ENCODE data around the gene DNAJC4.

Gene DNAJC4, protein sequence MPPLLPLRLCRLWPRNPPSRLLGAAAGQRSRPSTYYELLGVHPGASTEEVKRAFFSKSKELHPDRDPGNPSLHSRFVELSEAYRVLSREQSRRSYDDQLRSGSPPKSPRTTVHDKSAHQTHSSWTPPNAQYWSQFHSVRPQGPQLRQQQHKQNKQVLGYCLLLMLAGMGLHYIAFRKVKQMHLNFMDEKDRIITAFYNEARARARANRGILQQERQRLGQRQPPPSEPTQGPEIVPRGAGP

DNA sequence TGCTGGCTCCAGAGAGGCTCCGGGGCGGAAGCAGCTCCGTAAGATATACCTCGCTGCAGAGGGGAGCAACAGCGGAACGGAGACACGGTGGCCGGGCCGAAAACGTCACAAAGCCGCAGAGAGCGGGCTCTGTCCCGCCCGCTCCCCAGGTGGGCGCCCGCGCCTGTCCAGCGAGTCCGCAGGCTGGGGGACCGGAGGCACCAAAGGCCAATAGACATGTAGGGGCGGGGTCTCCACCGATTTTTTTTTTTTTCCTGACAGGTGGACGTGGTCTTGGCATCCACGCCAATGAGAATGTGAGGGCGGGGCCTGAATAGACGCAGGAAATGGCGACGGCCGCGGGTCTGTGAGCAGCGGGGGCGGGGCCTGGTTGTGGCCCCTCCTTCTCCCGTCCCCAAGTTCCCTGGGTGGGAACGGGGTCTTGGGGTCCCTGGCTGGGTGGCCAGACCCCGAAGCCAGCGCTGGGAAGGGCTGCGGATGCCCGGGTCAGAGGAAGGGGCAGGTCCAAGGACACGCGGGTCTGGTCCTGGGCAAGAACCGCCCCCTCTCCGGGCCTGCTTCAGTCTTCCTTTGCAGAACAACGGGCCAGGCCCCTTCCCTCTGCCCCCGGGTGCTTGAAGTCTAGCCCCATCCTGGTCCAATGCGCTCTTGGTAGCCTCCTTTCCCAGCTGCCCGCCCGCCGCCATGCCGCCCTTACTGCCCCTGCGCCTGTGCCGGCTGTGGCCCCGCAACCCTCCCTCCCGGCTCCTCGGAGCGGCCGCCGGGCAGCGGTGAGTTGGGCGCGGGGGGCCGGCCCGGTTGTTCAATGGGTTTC is at the start of gene DNAJC4:
TSS of gene DNAJC4 (plus strand) at position 378 of the 814 bp plus-strand sequence. CDS start at position 685, 307 bp downstream.
- peak; percentile 83 for DNase-seq

DNA sequence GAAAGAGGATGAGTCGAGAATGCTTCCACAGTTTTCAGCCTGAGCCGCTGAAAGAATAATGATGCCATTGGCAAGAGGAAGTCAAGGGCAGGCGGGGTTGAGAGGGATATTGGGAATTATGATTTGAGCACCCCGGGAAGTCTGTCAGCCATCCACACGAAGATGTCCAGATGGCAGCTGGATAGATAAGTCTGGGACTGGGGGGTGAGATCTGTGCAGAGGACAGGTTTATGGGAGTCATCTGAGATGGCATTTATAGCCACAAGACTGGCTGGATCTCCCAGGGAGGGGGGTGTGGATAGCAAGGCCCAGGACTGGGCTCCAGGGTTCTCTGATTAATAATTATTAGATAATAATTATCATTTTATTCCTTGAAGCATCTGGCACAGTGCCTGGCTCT is 49.5 kb upstream of the DNAJC4 start:
- DNase-seq = no peak

DNA sequence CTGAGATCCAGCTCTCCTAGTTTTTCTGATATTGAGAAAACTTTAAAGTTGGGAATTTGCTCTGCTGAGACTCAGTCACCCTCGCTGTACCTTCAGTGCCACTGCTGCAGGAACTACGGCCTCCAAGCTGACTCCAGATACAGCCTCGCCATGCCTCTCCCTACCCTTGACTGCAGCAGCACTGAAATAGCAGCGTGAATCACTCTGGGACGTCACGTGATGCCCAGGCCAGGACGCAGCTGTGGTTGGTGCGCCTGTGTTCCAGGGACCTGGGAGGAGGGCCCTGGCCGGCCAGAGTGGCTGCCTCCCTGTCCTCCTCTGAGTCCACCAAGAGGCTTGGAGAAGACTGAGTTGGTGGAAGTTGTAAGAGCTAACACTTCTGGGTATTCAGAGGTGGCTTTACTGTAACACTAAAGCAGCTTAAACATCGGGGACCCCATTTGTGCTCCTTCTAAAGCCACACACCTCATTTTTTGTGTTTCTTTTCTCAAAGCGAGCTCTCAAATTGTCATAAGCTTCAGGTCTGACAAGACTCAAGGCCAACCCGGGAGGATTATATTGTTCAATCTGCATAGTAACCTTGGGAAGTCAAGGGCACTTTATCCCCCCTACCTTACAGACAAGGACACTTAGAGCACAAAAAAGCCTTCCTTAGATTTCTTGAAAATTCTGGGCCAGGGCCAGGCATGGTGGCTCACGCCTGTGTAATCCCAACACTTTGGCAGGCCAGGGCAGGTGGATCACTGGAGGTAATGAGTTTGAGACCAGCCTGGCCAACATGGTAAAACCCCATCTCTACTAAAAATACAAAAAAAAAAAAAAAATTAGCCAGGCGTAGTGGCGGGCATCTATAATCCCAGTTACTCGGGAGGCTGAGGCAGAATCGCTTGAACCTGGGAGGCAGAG is 48.6 kb upstream of the DNAJC4 start:
- peak; percentile 8 for DNase-seq

DNA sequence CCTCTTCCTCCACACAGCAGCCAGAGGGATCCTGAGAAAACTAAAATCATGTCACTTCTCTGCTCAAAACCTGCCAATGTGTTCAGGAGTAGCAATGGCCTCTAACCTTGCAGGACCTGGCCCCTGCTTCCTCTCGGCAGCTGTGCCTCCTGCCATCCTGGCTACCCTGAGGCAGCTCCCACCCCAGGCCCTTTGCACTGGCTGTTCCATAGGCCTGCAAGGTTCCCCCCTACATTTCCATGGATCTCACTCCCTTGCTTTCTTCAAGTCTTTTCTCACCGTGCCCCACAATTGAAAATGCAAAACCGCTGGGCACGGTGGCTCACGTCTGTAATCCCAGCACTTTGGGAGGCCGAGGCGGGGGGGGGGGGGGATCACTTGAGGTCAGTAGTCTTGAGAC is 46.5 kb upstream of the DNAJC4 start:
- DNase-seq = no peak

DNA sequence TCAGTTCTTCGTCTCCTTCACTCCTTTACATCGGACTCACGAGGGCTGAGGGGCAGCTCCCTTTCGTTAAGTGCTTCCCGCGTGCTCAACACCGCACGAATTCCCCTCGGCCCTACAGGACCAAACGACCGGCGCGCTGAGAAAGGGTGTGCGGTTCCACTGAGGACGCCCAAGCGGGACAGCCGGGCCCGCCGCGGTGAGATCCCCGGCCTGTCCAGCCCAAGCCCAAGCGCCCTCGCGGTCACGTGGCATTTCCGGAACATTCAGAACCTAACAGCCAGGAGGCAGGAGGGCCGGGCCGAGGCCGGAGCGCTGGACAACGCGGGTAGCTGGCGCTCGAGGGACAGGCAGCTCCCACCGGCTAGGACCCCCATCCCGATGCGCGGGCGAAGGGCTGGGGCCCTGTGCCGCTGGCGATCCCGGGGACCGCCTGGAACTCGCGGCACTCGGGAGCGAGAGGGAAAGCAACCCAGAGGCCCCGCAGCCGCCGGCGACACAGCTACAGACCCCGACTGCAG is 45.1 kb upstream of the DNAJC4 start:
- no peak for DNase-seq

DNA sequence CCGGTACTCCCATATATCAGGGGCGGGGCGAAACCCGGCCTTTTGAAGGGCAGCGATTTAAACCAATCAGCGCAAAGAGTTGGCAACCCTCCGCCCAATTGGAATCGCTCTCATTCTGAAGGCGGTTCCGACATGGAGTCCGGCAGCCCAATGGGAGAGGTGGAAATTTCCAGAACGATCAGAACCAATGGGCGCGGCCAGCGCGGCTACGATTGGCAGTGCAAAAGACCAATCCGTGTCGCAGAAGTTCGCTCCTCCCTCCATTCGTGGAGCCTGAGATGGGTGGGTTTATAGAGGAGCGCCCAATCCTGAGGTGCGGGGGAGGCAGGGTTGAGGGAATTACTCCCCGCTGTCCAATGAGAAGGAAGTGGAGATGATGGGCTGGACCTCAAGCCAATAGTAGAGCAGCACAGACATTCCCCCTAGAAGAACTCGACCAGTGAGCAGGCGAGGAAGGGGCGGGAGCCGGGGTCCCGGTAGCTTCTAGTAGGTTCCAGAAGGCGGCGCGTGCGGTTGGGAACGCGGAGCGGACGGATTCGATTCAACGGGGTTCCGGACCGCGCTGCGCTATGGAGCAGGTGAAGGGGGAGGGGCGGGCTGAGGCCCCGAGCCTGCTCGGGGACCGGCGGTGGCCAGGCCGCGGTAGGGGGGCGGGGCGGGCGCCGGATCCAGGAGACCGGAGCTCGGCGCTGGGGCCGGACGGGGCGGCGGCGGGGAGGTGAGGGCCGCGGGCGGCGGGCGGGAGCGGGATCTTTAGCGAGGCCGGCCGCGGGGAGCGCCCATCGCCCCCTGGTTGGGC is 44.5 kb upstream of the DNAJC4 start, which contains the start of gene STIP1:
TSS of gene STIP1 (plus strand) at position 479 of the 799 bp plus-strand sequence. CDS start at position 570, 91 bp downstream.
- peak; percentile 96 for DNase-seq

DNA sequence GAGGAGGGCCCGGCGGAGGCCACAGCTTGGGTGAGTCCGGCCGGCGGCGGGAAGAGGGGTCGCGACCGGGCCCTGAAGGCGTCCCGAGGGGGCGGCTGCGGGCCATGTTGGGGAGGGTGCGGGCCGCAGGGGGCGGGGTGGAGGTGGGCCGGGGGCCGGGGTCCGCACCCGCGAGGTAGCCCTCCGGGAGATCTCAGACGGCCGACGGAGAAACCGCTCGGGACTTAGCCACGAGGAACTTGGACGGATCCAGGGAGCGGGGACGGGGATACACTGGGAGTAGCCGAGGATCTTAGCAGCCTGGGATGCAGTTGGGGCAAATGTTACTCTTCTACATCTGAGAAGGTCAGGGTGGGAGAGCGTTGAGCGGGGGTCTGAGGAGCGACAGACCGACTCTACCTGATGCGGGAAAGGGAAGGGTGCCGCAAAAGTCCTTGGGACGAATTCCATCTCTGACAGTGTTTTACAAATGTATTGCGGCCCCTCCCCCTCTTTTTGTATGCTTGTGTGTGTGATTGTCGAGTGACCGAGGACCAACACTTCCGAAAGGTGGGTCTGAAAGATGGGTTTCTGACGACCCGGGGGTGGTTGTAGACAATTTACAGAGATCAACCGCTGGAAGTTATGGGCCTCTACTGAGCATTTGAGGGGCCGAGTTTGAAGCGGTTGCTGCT is 43.7 kb upstream of the DNAJC4 start:
- peak; percentile 25 for DNase-seq

DNA sequence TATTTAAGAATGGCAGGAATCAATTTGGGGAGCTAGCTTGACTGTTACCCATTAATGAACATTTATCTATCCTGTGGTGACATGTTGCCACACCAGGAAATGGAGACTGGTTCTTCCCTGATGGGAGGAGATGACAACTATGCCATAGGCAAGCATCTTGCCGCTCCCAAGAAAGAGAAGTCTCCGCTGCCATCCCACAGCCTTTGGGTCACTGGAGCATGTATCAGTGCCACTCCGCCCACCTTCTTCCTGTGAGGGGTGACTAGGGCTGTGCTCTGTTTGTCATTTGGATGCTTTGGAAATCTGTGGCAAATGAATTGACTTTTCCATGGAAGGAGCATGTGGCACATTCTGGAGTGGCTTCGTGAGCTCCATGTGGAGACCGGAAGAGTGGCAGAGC is 37.9 kb upstream of the DNAJC4 start:
- no peak for DNase-seq

DNA sequence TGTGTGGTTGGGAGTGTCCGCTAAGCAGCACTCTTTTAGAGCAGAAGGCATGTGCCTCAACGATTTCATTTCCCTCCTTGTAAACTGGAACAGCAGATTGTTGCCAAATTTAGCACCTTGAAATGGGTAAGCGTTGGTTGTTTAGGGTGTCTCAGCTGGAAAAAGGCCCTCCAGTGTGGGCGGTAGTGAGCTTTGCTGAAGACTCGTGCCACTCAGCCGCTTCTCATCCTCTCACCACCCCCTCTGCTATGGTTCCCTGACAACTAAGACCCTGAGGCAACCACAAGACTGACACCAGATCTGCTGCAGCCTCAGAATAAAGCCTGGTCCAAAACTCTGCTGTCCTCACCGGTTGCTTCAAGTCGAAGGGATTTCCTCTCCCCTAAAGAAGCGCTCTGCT is 33.7 kb upstream of the DNAJC4 start:
- no peak for DNase-seq

DNA sequence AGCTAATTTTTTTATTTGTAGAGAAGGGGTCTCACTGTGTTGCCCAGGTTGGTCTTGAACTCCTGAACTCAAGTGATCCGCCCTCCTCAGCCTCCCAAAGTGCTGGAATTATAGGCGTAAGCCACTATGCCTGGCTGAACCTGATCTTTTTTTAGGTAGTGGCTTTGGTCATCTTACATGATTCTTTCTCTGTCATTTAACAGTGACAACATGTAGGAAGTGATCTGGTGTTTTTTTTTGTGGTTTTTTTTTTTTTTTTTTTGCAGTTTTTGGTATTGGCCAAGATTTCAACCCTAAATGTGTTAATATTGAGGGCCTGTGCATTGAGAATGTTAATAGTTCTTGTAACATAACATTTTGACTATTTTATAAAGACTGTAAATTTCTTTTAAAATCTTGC is 31.8 kb upstream of the DNAJC4 start:
- DNase-seq = no peak

DNA sequence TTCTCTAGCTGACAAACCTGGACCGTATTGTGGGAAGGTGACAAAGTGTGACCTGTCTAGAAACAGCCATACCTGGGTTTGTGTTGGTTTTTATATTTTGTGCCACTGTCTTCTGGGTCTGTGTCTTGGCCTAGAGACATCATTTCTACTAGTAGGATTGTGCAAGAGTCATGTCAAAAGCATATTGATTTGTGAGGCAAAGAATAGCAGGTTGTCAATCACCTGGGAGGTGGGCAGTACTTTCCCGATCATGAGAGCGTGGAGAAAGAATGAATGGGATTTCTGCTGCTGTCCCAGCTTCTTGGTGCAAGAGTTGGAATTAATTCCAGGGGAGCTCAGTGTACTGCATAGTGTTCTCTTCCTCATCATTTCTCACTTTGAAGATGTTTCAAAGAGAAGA is 28.8 kb upstream of the DNAJC4 start:
- DNase-seq = no peak

DNA sequence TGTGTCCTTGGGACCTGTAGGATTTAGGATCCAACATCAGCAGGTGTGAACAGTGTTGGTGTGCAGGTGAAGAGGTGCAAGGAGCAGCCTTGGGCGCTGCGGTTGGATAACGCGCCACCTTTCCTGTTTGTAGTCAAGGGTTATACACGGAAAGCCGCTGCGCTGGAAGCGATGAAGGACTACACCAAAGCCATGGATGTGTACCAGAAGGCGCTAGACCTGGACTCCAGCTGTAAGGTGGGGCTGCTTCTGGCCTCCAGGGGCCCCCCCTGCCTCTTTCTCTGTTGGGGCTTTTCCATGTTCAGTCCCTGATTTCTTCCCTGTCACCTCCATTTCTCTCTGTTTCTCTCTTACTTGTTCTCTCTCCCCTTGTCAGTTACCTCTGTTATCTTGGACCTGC is 27.4 kb upstream of the DNAJC4 start:
- DNase-seq = no peak

DNA sequence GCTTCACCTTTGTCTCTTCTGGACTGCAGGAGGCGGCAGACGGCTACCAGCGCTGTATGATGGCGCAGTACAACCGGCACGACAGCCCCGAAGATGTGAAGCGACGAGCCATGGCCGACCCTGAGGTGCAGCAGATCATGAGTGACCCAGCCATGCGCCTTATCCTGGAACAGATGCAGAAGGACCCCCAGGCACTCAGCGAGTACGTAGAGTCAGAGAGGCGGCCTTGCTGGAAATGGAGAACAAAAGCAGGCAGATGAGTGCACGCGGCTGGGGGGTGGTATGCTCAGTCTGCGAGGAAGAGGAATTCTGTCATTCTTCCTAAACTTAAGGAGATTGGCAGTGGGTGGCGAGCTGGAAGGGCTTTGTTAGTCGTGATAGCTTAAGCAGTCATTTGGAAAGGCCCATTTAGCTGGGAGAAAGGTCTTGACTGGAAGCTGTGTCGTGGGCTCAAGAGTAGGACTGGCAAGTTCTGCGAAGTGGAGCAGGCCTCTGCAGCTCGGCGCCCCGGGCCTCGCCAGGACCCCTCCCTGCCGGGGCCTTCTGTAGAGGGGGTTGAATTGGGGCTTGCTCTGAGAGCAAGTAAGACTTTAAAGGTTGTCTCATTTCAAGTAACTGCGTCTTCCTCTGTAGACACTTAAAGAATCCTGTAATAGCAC is 26.8 kb upstream of the DNAJC4 start:
- no peak for DNase-seq

DNA sequence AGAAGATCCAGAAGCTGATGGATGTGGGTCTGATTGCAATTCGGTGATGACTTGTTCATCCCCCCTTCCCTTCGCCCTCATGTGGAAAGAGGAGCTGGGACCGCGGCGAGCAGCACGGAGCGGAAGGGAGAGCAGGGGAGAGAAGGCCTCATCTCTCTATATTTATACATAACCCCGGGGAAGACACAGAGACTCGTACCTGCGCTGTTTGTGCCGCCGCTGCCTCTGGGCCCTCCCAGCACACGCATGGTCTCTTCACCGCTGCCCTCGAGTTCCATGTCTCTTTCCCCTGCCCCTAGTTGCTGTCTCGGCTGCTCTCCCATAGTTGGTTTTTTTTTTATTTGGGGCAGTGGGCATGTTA is 26.3 kb upstream of the DNAJC4 start:
- DNase-seq = no peak

DNA sequence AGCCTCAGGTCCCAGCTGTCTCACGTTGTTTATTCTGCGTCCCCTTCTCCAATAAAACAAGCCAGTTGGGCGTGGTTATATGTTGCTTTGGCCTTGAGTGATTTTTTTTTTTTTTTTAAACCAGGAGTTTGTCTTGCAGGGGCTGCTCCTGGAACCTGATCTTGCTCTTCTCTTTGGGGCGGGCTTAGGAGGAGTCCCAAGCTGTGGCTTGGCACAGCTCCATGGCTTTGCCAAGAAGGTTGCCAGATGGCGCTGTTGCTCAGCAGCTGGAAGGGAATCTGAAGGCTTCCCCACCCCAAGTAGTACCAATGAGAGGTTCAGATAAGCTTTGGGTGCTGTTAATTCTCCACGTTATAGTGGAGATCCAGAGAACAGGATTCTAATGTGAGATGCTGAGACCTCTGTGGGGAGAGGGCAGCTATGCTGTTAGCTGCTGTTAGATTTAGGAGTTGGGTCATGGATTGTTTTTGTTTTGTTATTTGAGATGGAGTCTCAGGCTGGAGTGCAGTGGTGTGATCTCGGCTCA is 25.8 kb upstream of the DNAJC4 start:
- DNase-seq = peak; percentile 87

DNA sequence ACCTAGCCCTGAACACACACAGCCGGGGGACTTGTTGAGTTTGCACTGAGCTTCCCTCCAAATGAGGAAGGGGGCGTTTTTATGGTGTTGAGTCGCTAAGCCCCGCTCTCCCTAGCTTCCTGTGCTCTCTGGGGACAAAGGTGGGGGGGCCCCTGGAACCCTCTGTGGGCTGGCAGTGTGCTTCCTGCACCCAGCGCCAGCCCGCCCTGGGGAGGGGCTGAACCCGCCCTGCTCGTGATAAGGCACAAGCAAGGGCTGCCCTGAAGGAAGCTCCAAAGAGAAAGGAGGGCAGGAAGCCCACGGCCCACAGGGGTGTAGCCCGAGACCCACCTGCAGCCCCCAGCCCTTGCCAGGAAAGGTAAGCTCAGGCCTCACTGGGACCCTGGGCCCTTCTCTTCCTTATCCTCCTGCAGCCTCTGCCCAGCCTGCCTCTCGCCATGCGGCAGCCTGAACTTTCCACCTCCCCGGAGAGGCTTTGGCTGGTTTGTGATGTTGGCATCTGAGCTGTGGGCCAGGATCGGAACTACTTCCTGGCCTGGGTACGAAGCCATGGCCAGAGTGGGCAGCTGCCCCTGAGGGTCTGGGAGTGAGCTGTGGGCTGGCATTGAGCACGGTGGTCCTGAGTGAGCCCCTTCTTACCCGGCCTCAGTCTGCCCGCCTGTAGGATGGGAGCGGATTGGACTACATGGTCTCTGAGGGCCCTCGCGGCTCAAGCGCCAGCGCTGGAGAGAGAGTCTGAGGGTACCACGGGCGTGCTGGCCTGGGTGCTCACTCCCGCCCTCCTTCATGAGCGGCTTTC is 23.7 kb upstream of the DNAJC4 start, which contains the start of gene FERMT3:
TSS of gene FERMT3 (plus strand) at position 265 of the 799 bp plus-strand sequence. CDS start 644 bp downstream, outside the sequence.
- peak; percentile 59 for DNase-seq

DNA sequence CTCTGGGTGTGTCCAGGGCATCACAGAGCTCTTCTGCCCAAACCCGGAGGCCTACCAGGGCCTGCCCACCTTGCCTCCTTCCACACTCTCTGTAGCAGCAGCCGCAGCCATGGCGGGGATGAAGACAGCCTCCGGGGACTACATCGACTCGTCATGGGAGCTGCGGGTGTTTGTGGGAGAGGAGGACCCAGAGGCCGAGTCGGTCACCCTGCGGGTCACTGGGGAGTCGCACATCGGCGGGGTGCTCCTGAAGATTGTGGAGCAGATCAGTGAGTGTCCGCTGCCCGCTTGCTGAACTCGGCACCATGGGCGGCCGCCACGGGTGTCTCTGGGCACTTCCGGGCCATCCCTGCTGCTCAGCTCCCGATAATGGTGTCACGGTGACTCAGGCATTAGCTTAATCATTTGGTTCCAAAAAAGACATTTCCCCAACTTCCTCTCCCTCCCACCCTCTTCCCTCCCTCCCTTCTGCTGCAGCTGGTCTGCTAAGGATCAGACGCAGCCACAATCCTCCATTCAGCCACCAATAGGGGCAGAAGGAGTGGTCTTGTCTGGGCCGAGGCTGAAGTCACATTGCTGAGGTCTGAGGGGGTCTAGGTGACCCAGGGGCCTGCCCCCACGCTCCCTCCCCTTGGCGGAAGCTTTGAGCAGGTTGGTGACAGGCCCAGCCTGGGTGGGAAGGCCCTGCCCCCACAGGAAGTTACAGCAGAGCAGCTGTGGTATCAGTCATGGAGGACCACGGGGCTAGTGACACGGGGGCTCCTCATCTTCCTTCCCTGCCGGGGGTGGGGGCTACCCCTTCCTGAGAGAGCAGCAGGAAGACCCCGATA is 22.9 kb upstream of the DNAJC4 start:
- DNase-seq = peak; percentile 61

DNA sequence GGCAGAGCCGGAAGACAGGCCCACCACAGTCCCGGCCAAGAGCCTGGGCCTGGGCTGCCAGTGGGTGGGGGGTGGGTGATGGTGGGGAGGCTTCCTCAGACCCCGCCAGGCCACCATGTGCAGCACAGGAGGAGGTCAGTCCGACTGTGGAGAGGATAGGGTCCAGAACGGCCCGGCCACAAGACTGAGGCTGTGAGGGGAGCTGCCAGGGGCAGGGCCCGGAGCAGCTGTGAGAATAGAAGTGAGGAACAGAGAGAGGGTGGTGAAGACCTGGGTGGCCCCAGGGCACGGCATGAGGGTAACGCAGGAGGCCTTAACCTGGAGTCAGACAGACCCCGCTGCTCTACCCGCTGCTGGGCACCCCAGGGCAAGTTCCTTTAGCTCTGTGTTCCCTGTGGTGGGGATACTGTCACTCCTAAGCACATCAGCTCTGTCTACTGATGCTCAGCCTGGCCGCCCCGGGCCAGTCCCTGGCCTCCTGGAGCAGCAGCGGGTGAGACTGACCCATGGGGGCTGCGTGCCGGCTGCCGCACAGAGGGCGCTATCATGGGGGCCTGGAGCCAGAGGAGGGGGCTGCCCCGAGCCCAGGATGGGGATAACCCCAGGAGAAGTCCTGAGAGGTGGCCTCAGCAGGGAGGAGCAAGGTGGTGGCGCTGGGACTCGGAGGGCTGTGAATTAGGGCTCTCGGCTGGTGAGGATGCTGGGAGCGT is 22.1 kb upstream of the DNAJC4 start:
- no peak for DNase-seq

All from activated CD4-positive, alpha-beta T cell treated with anti-CD3 and anti-CD28 coated beads, Interleukin-2, amount 50 U/mL, for 1 hour (primary cell).